Esophagus muscularis mucosa (tissue), 4 donors: Measurements from ENCODE around the gene EIF4G3. TPM values are rescaled to one million over a fixed set of nuclear protein-coding genes. Genes with fewer than 3 reads are reported as not detected.

Experiments
- DNase-seq: peaks from one replicate; pipeline ENCODE4 v3.0.0-alpha.2; 2017; ENCODE audit errors: extremely low spot score
- H3K27ac ChIP-seq, 4 donors: fragments of 200-600 bp; sonication (generic); replicated peaks in 1 of 4; 1 replicate in 3 of 4; 2 replicates in 1 of 4; pipeline ENCODE4 v1.5.1; 2016 to 2019; ENCODE audit warnings: mild to moderate bottlenecking in 1 of 4
- H3K27me3 ChIP-seq, 4 donors: fragments of 200-600 bp; sonication (generic); one replicate each; pipeline versions ENCODE4 v1.5.1 to v1.6.0; 2016 to 2019
- H3K36me3 ChIP-seq, 4 donors: fragments of 200-600 bp; sonication (generic); one replicate each; pipeline ENCODE4 v1.5.1; 2016 to 2019
- H3K4me1 ChIP-seq, 4 donors: fragments of 200-600 bp; sonication (generic); one replicate each; pipeline ENCODE4 v1.5.1; 2016 to 2019
- H3K4me3 ChIP-seq, 4 donors: fragments of 200-600 bp; sonication (generic); 1 replicate in 2 of 4; 2 replicates in 2 of 4; pipeline ENCODE4 v1.5.1; 2016 to 2019; ENCODE audit warnings: mild to moderate bottlenecking in 4 of 4, moderate library complexity in 1 of 4
- H3K9me3 ChIP-seq, 4 donors: fragments of 200-600 bp; sonication (generic); 1 replicate in 3 of 4; 2 replicates in 1 of 4; pipeline ENCODE4 v1.5.1; 2016 to 2019
- CTCF ChIP-seq, 3 experiments: fragments of 200-600 bp in 2 of 3; fragments of 450-650 bp in 1 of 3; sonication (generic) in 2 of 3; IDR thresholded peaks; one replicate each; pipeline ENCODE4 v1.5.1; 2017 to 2019; ENCODE audit warnings: antibody characterized with exemption in 3 of 3, mild to moderate bottlenecking in 2 of 3, moderate library complexity in 1 of 3
- EP300 ChIP-seq: sonication (generic); formaldehyde crosslinking; IDR thresholded peaks from one replicate; pipeline ENCODE4 v1.6.1; 2017; ENCODE audit warnings: antibody characterized with exemption
- POLR2A ChIP-seq: fragments of 450-650 bp; IDR thresholded peaks from one replicate; pipeline ENCODE4 v1.6.1; 2017; ENCODE audit warnings: antibody characterized with exemption, moderate library complexity, mild to moderate bottlenecking, low read depth
- POLR2AphosphoS5 ChIP-seq, 2 donors: sonication (generic); formaldehyde crosslinking; IDR thresholded peaks; one replicate each; pipeline ENCODE4 v1.6.1; 2017; ENCODE audit warnings: antibody characterized with exemption in 2 of 2
- whole genome bisulfite sequencing: methylation state at CpG from one replicate; pipeline ENCODE4 v1.1.5; 2018; 5-methylcytosine and 5-hydroxymethylcytosine counted together
- intact Hi-C: fragments of 100-400 bp; cut with DNase I; formaldehyde crosslinking; loops from one replicate; pipeline ENCODE4 v1.15.1; 2023
- total RNA-seq, 4 donors: library from RNA; depleted of rRNA; stranded (reverse); fragments of >200 nt; gene quantifications; one replicate each; pipeline versions ENCODE4 v1.1.0 to v1.2.1, GENCODE V29; 2016

Gene EIF4G3
- total RNA-seq, 4 donors from 2014 or later = 43.7 to 64.0 (median 62.2) TPM

GRCh38 chr1:21041541-21041940 is 135.2 kb downstream of the EIF4G3 start:
- Histone ChIP-seq H3K9me3 (no peaks in the 10 kb centered on the region), H3K4me1 (peaks cover 0 to 46% (median 31%) of the 10 kb centered on the region in 4 donors), H3K4me3 (no peak overlapping the region), H3K27ac (no peak overlapping the region), H3K27me3 (no peaks in the 10 kb centered on the region), H3K36me3 (no peaks in the 10 kb centered on the region)
- intact Hi-C loops = no loop called here
- no peak for DNase-seq
- TF ChIP-seq POLR2A (no peak), CTCF (IDR thresholded peaks at IDR 0.05) (no peak), EP300 (no peak), POLR2AphosphoS5 (IDR thresholded peaks at IDR 0.05) (no peak)
- 94% methylated on average over 2 of the region's 2 CpGs for WGBS

- intact Hi-C loops = no loop called here
- Histone ChIP-seq H3K27ac (no peak overlapping the region), H3K27me3 (no peaks in the 10 kb centered on the region), H3K36me3 (no peaks in the 10 kb centered on the region), H3K4me3 (no peak overlapping the region), H3K9me3 (no peaks in the 10 kb centered on the region), H3K4me1 (peaks cover 19 to 56% (median 39%) of the 10 kb centered on the region in 4 donors)
- WGBS = 90% methylated on average over 3 of the region's 3 CpGs
- DNase-seq = no peak
- TF ChIP-seq POLR2AphosphoS5 (IDR thresholded peaks at IDR 0.05) (no peak), CTCF (IDR thresholded peaks at IDR 0.05) (no peak), EP300 (no peak), POLR2A (no peak)
Observed at GRCh38 chr1:21037091-21037490, 139.6 kb downstream of the EIF4G3 start.

GRCh38 chr1:21035794-21036193 is 140.9 kb downstream of the EIF4G3 start:
- Histone ChIP-seq H3K27me3 (no peaks in the 10 kb centered on the region), H3K9me3 (no peaks in the 10 kb centered on the region), H3K4me3 (no peak overlapping the region), H3K36me3 (no peaks in the 10 kb centered on the region), H3K27ac (no peak overlapping the region), H3K4me1 (peaks cover 19 to 69% (median 50%) of the 10 kb centered on the region in 4 donors)
- TF ChIP-seq POLR2A (no peak), EP300 (no peak), CTCF (IDR thresholded peaks at IDR 0.05) (no peak), POLR2AphosphoS5 (IDR thresholded peaks at IDR 0.05) (no peak)
- intact Hi-C loops = no loop called here
- no peak for DNase-seq
- WGBS = 20% methylated on average over 2 of the region's 2 CpGs

GRCh38 chr1:21034725-21035628 is 141.7 kb downstream of the EIF4G3 start:
- Histone ChIP-seq H3K4me1 (peaks cover 19 to 70% (median 51%) of the 10 kb centered on the region in 4 donors), H3K27ac (no peak overlapping the region)
- no CpG with 5 or more reads among the region's 14 CpGs for WGBS

More at GRCh38 chr1:21034725-21035628, 141.7 kb downstream of the EIF4G3 start:
- no peak for DNase-seq
- TF ChIP-seq POLR2A = no peak
- no peak for TF ChIP-seq CTCF (IDR thresholded peaks at IDR 0.05)
- no peak for TF ChIP-seq POLR2AphosphoS5 (IDR thresholded peaks at IDR 0.05)
- no peak for TF ChIP-seq EP300
- Histone ChIP-seq H3K9me3 (no peaks in the 10 kb centered on the region), H3K27me3 (no peaks in the 10 kb centered on the region), H3K4me3 (no peak overlapping the region), H3K36me3 (no peaks in the 10 kb centered on the region)
- intact Hi-C loops = no loop called here
